GM12892 (cell line): Measurements from ENCODE around the gene AK8.

Source experiments
- POLR2A ChIP-seq: IDR thresholded peaks from 2 replicates; pipeline ENCODE4 v1.6.1; 2011; ENCODE audit warnings: low read depth, low read length, control low read depth
- POLR2AphosphoS5 ChIP-seq: IDR thresholded peaks from 2 replicates; pipeline ENCODE4 v1.6.1; 2011; ENCODE audit warnings: low read depth, low read length, control low read depth
- TAF1 ChIP-seq: IDR thresholded peaks from 2 replicates; pipeline ENCODE4 v1.6.1; 2011; ENCODE audit warnings: low read depth, mild to moderate bottlenecking, control low read depth, low read length, borderline replicate concordance

DNA sequence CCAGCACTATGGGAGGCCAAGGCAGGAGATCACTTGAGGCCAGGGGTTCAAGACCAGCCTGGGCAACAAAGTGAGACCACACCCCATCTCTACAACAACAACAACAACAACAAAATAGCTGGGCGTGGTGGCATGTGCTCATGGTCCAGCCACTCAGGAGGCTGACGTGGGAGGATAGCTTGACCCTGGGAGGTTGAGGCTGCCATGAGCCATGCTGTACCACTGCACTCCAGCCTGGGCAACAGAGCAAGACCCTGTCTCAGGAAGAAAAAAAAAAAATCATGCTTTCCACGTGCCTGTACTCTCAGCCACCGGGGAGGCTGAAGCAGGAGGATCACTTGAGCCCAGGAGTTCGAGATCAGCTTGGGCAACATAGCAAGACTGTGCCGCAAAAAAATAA is 36.8 kb upstream of the AK8 start:
- TF ChIP-seq POLR2AphosphoS5 (no peak), POLR2A (no peak), TAF1 (no peak)
